ENCODE measurements around the gene SORCS1. TPM values are rescaled to one million over a fixed set of nuclear protein-coding genes. Genes with fewer than 3 reads are reported as not detected.

SORCS1 gene
- total RNA-seq, 2 experiments from 2014 or later = not detected

DNA sequence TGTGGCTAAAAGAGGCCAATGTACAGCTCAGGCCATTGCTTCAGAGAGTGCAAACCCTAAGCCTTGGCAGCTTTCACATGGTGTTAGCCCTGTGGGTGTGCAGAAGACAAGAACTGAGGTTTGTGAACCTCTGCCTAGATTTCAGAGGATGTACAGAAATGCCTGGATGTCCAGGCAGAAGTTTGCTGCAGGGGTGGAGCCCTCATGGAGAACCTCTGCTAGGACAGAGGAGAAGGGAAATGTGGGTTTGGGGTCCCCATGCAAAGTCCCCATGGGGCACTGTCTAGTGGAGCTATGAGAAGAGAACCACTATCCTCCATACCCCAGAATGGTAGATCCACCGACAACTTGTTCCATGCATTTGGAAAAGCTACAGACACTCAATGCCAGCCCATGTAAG lies 12.4 kb downstream of the SORCS1 start:
- Mint-ChIP-seq H3K4me3 (no peak overlapping the region), H3K36me3 (ENCODE audit: low read depth) (no peaks in the 10 kb centered on the region), H3K4me1 (ENCODE audit: low read depth) (no peaks in the 10 kb centered on the region), H3K27ac (no peak overlapping the region), H3K27me3 (no peaks in the 10 kb centered on the region), H3K9me3 (peaks cover 25% of the 10 kb centered on the region)
- ChIA-PET CTCF (no interaction called here), POLR2A (no interaction called here)
- H3K27me3 ChIP-seq (ENCODE audit: control insufficient read depth in 1 of 2, insufficient read depth in 2 of 2, low read length in 2 of 2) = no peaks in the 10 kb centered on the region
- ATAC-seq (ENCODE audit: poor library complexity) (no peak), DNase-seq (no peak)
- no peaks in the 10 kb centered on the region for H3K36me3 ChIP-seq (ENCODE audit: insufficient read depth, low read length)
- H3K4me1 ChIP-seq (ENCODE audit: insufficient read depth, low read length) = no peaks in the 10 kb centered on the region
- peaks cover 5 to 7% of the 10 kb centered on the region in 2 experiments for H3K9me3 ChIP-seq (ENCODE audit: control insufficient read depth in 1 of 2, insufficient read depth in 1 of 2, low read length in 2 of 2)
- no peak overlapping the region for H3K27ac ChIP-seq (ENCODE audit: low read depth in 1 of 2, low read length in 2 of 2)
- TF ChIP-seq, protein P1, sequence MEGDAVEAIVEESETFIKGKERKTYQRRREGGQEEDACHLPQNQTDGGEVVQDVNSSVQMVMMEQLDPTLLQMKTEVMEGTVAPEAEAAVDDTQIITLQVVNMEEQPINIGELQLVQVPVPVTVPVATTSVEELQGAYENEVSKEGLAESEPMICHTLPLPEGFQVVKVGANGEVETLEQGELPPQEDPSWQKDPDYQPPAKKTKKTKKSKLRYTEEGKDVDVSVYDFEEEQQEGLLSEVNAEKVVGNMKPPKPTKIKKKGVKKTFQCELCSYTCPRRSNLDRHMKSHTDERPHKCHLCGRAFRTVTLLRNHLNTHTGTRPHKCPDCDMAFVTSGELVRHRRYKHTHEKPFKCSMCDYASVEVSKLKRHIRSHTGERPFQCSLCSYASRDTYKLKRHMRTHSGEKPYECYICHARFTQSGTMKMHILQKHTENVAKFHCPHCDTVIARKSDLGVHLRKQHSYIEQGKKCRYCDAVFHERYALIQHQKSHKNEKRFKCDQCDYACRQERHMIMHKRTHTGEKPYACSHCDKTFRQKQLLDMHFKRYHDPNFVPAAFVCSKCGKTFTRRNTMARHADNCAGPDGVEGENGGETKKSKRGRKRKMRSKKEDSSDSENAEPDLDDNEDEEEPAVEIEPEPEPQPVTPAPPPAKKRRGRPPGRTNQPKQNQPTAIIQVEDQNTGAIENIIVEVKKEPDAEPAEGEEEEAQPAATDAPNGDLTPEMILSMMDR (IDR thresholded peaks at IDR 0.05) = no peak
- intact Hi-C loops (cut with DNase I, micrococcal nuclease) = no loop called here
- H3K4me3 ChIP-seq (ENCODE audit: low read length) = no peak overlapping the region

DNA sequence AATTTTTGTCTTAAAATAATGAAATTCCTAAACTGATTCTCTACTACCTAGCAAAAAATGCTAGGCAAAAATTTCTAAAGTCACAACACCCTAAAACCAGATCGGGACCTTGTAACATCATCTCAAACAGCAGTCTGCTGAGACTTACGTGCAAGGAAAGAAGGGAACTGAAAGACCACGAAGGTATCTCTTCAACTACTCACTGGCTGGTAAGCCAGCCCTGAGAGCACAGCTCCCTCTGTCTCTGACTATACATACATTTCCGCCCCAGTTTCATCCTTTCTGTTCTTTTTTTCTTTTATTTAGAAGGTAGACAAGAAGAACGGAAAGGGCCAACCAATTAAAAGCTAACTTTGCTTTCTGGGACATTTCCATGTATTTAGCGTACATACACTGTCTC lies 15.6 kb downstream of the SORCS1 start:
- no peaks in the 10 kb centered on the region for H3K27me3 Mint-ChIP-seq
- POLR2A ChIA-PET = no interaction called here
- H3K27ac Mint-ChIP-seq = no peak overlapping the region

DNA sequence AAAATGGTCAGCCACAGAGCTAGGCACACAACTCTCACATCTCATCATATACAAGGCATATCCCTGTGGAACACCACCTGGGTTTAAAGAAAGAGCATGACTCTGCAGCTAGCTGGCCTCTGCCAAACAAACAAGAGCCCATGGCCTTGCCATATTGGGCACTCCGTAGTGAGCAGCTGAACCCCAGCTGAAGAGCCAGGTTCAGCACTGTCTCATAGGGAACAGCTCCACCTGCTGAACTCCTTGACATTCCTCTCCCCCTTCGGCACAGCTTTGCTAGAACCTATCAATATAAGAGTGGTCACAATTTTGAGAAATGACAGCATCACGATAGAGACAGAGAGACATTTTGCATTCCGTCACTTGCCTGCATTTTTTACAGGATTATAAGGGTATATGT lies 20.0 kb downstream of the SORCS1 start:
- intact Hi-C loops (cut with DNase I, micrococcal nuclease) = no loop called here
- H3K9me3 Mint-ChIP-seq = peaks cover 8% of the 10 kb centered on the region
- no peak for DNase-seq
- Histone ChIP-seq H3K27ac (ENCODE audit: low read depth in 1 of 2, low read length in 2 of 2) (no peak overlapping the region), H3K4me1 (ENCODE audit: insufficient read depth, low read length) (no peaks in the 10 kb centered on the region), H3K27me3 (ENCODE audit: control insufficient read depth in 1 of 2, insufficient read depth in 2 of 2, low read length in 2 of 2) (no peaks in the 10 kb centered on the region), H3K9me3 (ENCODE audit: control insufficient read depth in 1 of 2, insufficient read depth in 1 of 2, low read length in 2 of 2) (peaks cover 0 to 7% of the 10 kb centered on the region in 2 experiments), H3K36me3 (ENCODE audit: insufficient read depth, low read length) (no peaks in the 10 kb centered on the region), H3K4me3 (ENCODE audit: low read length) (no peak overlapping the region)
- no peak overlapping the region for H3K4me3 Mint-ChIP-seq
- H3K27me3 Mint-ChIP-seq = no peaks in the 10 kb centered on the region
- POLR2A ChIA-PET = no interaction called here
- CTCF ChIA-PET = no interaction called here
- no peak for ATAC-seq (ENCODE audit: poor library complexity)
- H3K36me3 Mint-ChIP-seq (ENCODE audit: low read depth) = no peaks in the 10 kb centered on the region
- TF ChIP-seq, protein P1 (IDR thresholded peaks at IDR 0.05) = no peak
- H3K27ac Mint-ChIP-seq = no peak overlapping the region
- H3K4me1 Mint-ChIP-seq (ENCODE audit: low read depth) = no peaks in the 10 kb centered on the region

More for the DNA sequence above, 15.6 kb downstream of the SORCS1 start:
- Histone ChIP-seq H3K4me1 (ENCODE audit: insufficient read depth, low read length) (no peaks in the 10 kb centered on the region), H3K27ac (ENCODE audit: low read depth in 1 of 2, low read length in 2 of 2) (no peak overlapping the region), H3K27me3 (ENCODE audit: control insufficient read depth in 1 of 2, insufficient read depth in 2 of 2, low read length in 2 of 2) (no peaks in the 10 kb centered on the region), H3K36me3 (ENCODE audit: insufficient read depth, low read length) (no peaks in the 10 kb centered on the region), H3K9me3 (ENCODE audit: control insufficient read depth in 1 of 2, insufficient read depth in 1 of 2, low read length in 2 of 2) (peaks cover 5 to 7% of the 10 kb centered on the region in 2 experiments), H3K4me3 (ENCODE audit: low read length) (no peak overlapping the region)
- intact Hi-C loops (cut with DNase I, micrococcal nuclease) = no loop called here
- no peak for ATAC-seq (ENCODE audit: poor library complexity)
- TF ChIP-seq, protein P1 (IDR thresholded peaks at IDR 0.05) = no peak
- no peaks in the 10 kb centered on the region for H3K4me1 Mint-ChIP-seq (ENCODE audit: low read depth)
- no peak for DNase-seq
- peaks cover 21% of the 10 kb centered on the region for H3K9me3 Mint-ChIP-seq
- no peaks in the 10 kb centered on the region for H3K36me3 Mint-ChIP-seq (ENCODE audit: low read depth)
- H3K4me3 Mint-ChIP-seq = no peak overlapping the region
- CTCF ChIA-PET = no interaction called here

Data from CD4-positive, alpha-beta T cell (primary cell).